ENCODE measurements around the gene PELI3.

DNA sequence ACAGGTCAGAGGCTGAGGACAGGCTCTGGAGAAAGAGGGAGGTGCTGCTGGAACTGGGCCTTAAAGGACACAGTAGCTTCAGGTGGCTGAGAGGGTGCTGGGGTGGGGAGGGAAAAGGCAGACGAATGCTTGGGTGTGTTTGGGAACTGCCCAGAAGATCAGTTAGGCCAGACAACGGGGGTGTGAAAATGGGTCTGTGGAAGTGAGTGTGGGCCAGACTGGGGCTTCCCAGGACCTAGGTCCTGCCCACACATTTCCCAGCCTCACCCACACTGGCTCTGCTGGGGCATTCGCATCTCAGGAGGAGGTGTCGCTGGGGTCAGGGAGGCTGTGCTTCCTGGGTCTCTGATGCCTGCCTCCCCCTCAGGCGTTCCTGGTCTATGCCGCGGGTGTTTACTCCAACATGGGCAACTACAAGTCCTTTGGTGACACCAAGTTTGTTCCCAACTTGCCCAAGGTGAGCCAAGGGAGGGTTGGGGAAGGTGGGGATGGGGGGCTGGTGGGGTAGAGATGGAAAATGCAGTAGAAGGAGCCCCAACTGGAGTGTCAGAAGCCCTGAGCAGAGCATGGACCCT is 18.2 kb downstream of the PELI3 start:
- TF ChIP-seq POLR2AphosphoS5 (IDR thresholded peaks at IDR 0.05; ENCODE audit: low read depth, low read length) (no peak), TEAD4 (IDR thresholded peaks at IDR 0.05; ENCODE audit: low read depth, low read length) (no peak), CHD7 (IDR thresholded peaks at IDR 0.05; ENCODE audit: insufficient replicate concordance, low read length) (no peak), ZNF274 (IDR thresholded peaks at IDR 0.05; ENCODE audit: borderline replicate concordance, extremely low read depth, low read length) (no peak), POLR2A (IDR thresholded peaks at IDR 0.05; ENCODE audit: control extremely low read depth in 1 of 2, low read depth in 2 of 2, low read length in 2 of 2) (no peak), EP300 (IDR thresholded peaks at IDR 0.05; ENCODE audit: borderline replicate concordance in 1 of 2, low read depth in 2 of 2, low read length in 2 of 2) (no peak), ATF2 (IDR thresholded peaks at IDR 0.05; ENCODE audit: low read length) (no peak), NANOG (IDR thresholded peaks at IDR 0.05; ENCODE audit: insufficient read depth, low read depth, low read length, poor library complexity, severe bottlenecking) (no peak)
